Neural cell (in vitro differentiated cells): Measurements from ENCODE around the gene LRRC4B. TPM values are rescaled to one million over a fixed set of nuclear protein-coding genes. Genes with fewer than 3 reads are reported as not detected.

Experiments
- H2AFZ ChIP-seq: fragments of 200-600, 300-800 bp; sonication (generic), shearing (Covaris generic); 2 replicates; pipeline ENCODE4 v1.6.0; 2014; ENCODE audit warnings: low read depth, mild to moderate bottlenecking, antibody characterized with exemption, low read length, moderate library complexity
- H3F3A ChIP-seq: fragments of 200-600 bp; shearing (Covaris generic); 2 replicates; pipeline ENCODE4 v1.6.1; 2016; ENCODE audit warnings: mild to moderate bottlenecking, moderate library complexity, mixed read lengths, antibody characterized with exemption, low read length; ENCODE audit not compliant: insufficient read depth, poor library complexity, severe bottlenecking
- H3K27ac ChIP-seq: fragments of 200-600, 300-800 bp; sonication (generic), shearing (Covaris generic); 2 replicates; pipeline ENCODE4 v1.5.1; 2014; ENCODE audit warnings: mild to moderate bottlenecking, low read length, moderate library complexity
- H3K27me3 ChIP-seq: fragments of 300-800, 200-600 bp; sonication (generic), shearing (Covaris generic); 2 replicates; pipeline ENCODE4 v1.6.0; 2014; ENCODE audit warnings: mild to moderate bottlenecking, low read depth, low read length, moderate library complexity; ENCODE audit not compliant: insufficient read depth
- H3K36me3 ChIP-seq: fragments of 300-800, 200-600 bp; sonication (generic), shearing (Covaris generic); 2 replicates; pipeline ENCODE4 v1.5.1; 2014; ENCODE audit warnings: mild to moderate bottlenecking, antibody characterized with exemption, low read length, moderate library complexity; ENCODE audit not compliant: insufficient read depth
- H3K4me2 ChIP-seq: fragments of 300-800, 200-600 bp; sonication (generic), shearing (Covaris generic); 2 replicates; pipeline ENCODE4 v1.6.0; 2014; ENCODE audit warnings: mild to moderate bottlenecking, low read length
- H3K4me3 ChIP-seq: fragments of 300-800, 200-600 bp; sonication (generic), shearing (Covaris generic); 2 replicates; pipeline ENCODE4 v1.5.1; 2014; ENCODE audit warnings: mild to moderate bottlenecking, low read length, moderate library complexity
- H3K79me2 ChIP-seq: fragments of 200-600 bp; shearing (Covaris generic); replicated peaks from 2 replicates; pipeline ENCODE4 v1.6.0; 2014; ENCODE audit warnings: mild to moderate bottlenecking, low read length, moderate library complexity; ENCODE audit not compliant: insufficient read depth
- H3K9ac ChIP-seq: fragments of 300-800, 200-600 bp; sonication (generic), shearing (Covaris generic); 2 replicates; pipeline ENCODE4 v1.6.1; 2016; ENCODE audit warnings: mild to moderate bottlenecking, low read length, mixed read lengths
- H3K9me2 ChIP-seq: fragments of 200-600 bp; shearing (Covaris generic); 2 replicates; pipeline ENCODE4 v1.6.1; 2016; ENCODE audit warnings: mild to moderate bottlenecking, low read length, mixed read lengths; ENCODE audit not compliant: insufficient read depth
- H3K9me3 ChIP-seq: fragments of 200-600, 300-800 bp; sonication (generic), shearing (Covaris generic); 2 replicates; pipeline ENCODE4 v1.6.1; 2016; ENCODE audit warnings: mild to moderate bottlenecking, mixed run types, low read length, moderate library complexity, mixed read lengths
- H4K20me1 ChIP-seq: fragments of 200-600 bp; shearing (Covaris generic); 2 replicates; pipeline ENCODE4 v1.6.1; 2016; ENCODE audit warnings: mild to moderate bottlenecking, mixed run types; ENCODE audit not compliant: insufficient read depth
- EP300 ChIP-seq: fragments of 450-650 bp; conservative IDR thresholded peaks from 2 replicates; pipeline ENCODE4 v1.6.1; 2014; ENCODE audit warnings: antibody characterized with exemption, mild to moderate bottlenecking, moderate library complexity; ENCODE audit not compliant: poor library complexity, severe bottlenecking
- EZH2 ChIP-seq: fragments of 200-600, 300-800 bp; shearing (Covaris generic), sonication (generic); IDR thresholded peaks from 2 replicates; pipeline ENCODE4 v1.6.1; 2014; ENCODE audit warnings: antibody characterized with exemption, low read length, borderline replicate concordance, mild to moderate bottlenecking; ENCODE audit not compliant: insufficient read depth, poor library complexity, severe bottlenecking
- MXI1 ChIP-seq: fragments of 450-650 bp; conservative IDR thresholded peaks from 2 replicates; pipeline ENCODE4 v1.6.1; 2014; ENCODE audit warnings: antibody characterized with exemption, mild to moderate bottlenecking; ENCODE audit not compliant: poor library complexity, severe bottlenecking
- POLR2AphosphoS5 ChIP-seq: IDR thresholded peaks from 2 replicates; pipeline ENCODE4 v1.6.1; 2012
- RAD21 ChIP-seq: fragments of 450-650 bp; conservative IDR thresholded peaks from 2 replicates; pipeline ENCODE4 v1.6.1; 2014; ENCODE audit warnings: antibody characterized with exemption, mild to moderate bottlenecking, moderate library complexity
- SMC3 ChIP-seq: fragments of 450-650 bp; conservative IDR thresholded peaks from 2 replicates; pipeline ENCODE4 v1.6.1; 2014; ENCODE audit warnings: antibody characterized with exemption, mild to moderate bottlenecking, moderate library complexity; ENCODE audit not compliant: poor library complexity
- TAF1 ChIP-seq: IDR thresholded peaks from 2 replicates; pipeline ENCODE4 v1.6.1; 2012; ENCODE audit warnings: low read depth
- polyA plus RNA-seq: library from polyadenylated mRNA; depleted of rRNA; stranded (reverse); fragments of >200 nt; gene quantifications from 2 replicates; pipeline ENCODE4 v1.2.3, GENCODE V29; 2014
- TF ChIP-seq, protein P1 (sequence below): fragments of 450-650 bp; IDR thresholded peaks from 2 replicates; pipeline ENCODE4 v1.5.1; 2014; ENCODE audit warnings: antibody characterized with exemption, mild to moderate bottlenecking, moderate library complexity; ENCODE audit not compliant: poor library complexity, severe bottlenecking
- TF ChIP-seq, protein P2 (sequence below): IDR thresholded peaks from 2 replicates; pipeline ENCODE4 v1.6.1; 2012; ENCODE audit warnings: borderline replicate concordance

Gene LRRC4B
- polyA plus RNA-seq, 1 donor from 2014 or later: 83.1 TPM

DNA sequence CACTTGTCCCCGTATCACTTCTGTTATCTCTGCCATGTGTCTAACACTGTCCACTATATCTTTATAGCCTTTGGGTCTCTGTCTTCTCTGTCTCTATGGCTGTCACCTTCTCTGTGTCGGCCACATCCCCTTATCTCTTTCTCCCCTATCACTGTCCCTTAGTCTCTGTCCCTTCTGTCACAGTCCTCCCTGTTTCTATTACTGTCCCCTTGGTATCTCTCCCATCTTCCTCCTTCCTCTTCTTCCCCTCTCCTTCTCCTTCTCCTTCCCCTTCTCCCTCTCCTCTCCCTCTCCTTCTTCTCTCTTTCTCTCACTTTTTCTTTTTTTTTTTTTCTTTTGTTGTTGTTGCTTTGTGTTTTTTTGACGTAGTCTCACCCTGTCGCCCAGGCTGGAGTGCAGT, 34.7 kb upstream of the LRRC4B start:
- H3K27ac ChIP-seq: no peak overlapping the region
- H3K9me3 ChIP-seq: peaks cover 9% of the 10 kb centered on the region
- no peaks in the 10 kb centered on the region for H3K9me2 ChIP-seq
- H2AFZ ChIP-seq: no peak overlapping the region
- no peak overlapping the region for H3K9ac ChIP-seq
- H3K27me3 ChIP-seq: peaks cover 28% of the 10 kb centered on the region
- no peaks in the 10 kb centered on the region for H3F3A ChIP-seq
- no peaks in the 10 kb centered on the region for H3K79me2 ChIP-seq
- H3K4me3 ChIP-seq: no peak overlapping the region
- H3K36me3 ChIP-seq: no peaks in the 10 kb centered on the region
- TF ChIP-seq, protein P1, sequence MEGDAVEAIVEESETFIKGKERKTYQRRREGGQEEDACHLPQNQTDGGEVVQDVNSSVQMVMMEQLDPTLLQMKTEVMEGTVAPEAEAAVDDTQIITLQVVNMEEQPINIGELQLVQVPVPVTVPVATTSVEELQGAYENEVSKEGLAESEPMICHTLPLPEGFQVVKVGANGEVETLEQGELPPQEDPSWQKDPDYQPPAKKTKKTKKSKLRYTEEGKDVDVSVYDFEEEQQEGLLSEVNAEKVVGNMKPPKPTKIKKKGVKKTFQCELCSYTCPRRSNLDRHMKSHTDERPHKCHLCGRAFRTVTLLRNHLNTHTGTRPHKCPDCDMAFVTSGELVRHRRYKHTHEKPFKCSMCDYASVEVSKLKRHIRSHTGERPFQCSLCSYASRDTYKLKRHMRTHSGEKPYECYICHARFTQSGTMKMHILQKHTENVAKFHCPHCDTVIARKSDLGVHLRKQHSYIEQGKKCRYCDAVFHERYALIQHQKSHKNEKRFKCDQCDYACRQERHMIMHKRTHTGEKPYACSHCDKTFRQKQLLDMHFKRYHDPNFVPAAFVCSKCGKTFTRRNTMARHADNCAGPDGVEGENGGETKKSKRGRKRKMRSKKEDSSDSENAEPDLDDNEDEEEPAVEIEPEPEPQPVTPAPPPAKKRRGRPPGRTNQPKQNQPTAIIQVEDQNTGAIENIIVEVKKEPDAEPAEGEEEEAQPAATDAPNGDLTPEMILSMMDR: no peak
- TF ChIP-seq EP300: no peak
- TF ChIP-seq SMC3: no peak
- H3K4me2 ChIP-seq: no peak overlapping the region
- no peaks in the 10 kb centered on the region for H4K20me1 ChIP-seq

DNA sequence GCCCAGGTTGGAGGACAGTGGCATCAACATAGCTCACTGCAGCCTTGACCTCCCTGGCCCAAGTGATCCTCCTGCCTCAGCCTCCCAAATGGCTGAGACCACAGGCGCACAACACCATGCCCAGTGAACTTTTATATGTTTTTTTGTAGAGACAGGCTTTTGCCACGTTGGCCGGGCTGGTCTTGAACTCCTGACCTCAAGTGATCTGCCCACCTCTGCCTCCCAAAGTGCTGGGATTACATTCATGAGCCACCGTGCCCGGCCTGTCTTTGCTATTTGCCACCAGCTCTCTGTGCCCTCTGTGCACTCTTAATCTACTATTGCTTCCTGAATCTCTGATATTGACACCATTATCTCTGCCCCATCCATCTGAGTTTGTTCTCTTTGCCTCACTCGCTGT, 34.3 kb upstream of the LRRC4B start:
- Histone ChIP-seq H3K27me3 (peaks cover 27% of the 10 kb centered on the region), H3K27ac (no peak overlapping the region), H3K9me2 (no peaks in the 10 kb centered on the region), H3F3A (no peaks in the 10 kb centered on the region), H3K4me3 (no peak overlapping the region), H3K36me3 (no peaks in the 10 kb centered on the region), H3K9ac (no peak overlapping the region), H3K79me2 (no peaks in the 10 kb centered on the region), H3K4me2 (no peak overlapping the region), H3K9me3 (peaks cover 8% of the 10 kb centered on the region), H4K20me1 (no peaks in the 10 kb centered on the region), H2AFZ (no peak overlapping the region)
- TF ChIP-seq SMC3 (no peak), EP300 (no peak), TAF1 (no peak), POLR2AphosphoS5 (no peak), RAD21 (no peak), EZH2 (no peak), MXI1 (no peak)
- TF ChIP-seq, protein P2, sequence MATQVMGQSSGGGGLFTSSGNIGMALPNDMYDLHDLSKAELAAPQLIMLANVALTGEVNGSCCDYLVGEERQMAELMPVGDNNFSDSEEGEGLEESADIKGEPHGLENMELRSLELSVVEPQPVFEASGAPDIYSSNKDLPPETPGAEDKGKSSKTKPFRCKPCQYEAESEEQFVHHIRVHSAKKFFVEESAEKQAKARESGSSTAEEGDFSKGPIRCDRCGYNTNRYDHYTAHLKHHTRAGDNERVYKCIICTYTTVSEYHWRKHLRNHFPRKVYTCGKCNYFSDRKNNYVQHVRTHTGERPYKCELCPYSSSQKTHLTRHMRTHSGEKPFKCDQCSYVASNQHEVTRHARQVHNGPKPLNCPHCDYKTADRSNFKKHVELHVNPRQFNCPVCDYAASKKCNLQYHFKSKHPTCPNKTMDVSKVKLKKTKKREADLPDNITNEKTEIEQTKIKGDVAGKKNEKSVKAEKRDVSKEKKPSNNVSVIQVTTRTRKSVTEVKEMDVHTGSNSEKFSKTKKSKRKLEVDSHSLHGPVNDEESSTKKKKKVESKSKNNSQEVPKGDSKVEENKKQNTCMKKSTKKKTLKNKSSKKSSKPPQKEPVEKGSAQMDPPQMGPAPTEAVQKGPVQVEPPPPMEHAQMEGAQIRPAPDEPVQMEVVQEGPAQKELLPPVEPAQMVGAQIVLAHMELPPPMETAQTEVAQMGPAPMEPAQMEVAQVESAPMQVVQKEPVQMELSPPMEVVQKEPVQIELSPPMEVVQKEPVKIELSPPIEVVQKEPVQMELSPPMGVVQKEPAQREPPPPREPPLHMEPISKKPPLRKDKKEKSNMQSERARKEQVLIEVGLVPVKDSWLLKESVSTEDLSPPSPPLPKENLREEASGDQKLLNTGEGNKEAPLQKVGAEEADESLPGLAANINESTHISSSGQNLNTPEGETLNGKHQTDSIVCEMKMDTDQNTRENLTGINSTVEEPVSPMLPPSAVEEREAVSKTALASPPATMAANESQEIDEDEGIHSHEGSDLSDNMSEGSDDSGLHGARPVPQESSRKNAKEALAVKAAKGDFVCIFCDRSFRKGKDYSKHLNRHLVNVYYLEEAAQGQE: no peak
- TF ChIP-seq, protein P1: no peak
